H9 (cell line): ENCODE results near the gene ANKRD30A. TPM values are rescaled to one million over a fixed set of nuclear protein-coding genes. Genes with fewer than 3 reads are reported as not detected.

Experiments
- DNase-seq: peaks from one replicate; pipeline ENCODE4 v3.0.0-alpha.2; 2017
- H2AFZ ChIP-seq: one replicate; pipeline ENCODE4 v1.6.1; 2013; ENCODE audit warnings: mild to moderate bottlenecking, low read length, control low read depth, moderate library complexity
- H2AK5ac ChIP-seq: 2 replicates; pipeline ENCODE4 v1.6.1; 2013; ENCODE audit warnings: low read length, control low read depth, mixed read lengths; ENCODE audit not compliant: insufficient read length
- H2BK120ac ChIP-seq: one replicate; pipeline ENCODE4 v1.6.1; 2013; ENCODE audit warnings: low read depth, mild to moderate bottlenecking, low read length, control low read depth, inconsistent platforms; ENCODE audit not compliant: poor library complexity, severe bottlenecking
- H2BK12ac ChIP-seq: 2 replicates; pipeline ENCODE4 v1.6.1; 2013; ENCODE audit warnings: low read length, control low read depth, mixed read lengths, low read depth; ENCODE audit not compliant: insufficient read length
- H2BK15ac ChIP-seq: 2 replicates; pipeline ENCODE4 v1.6.1; 2013; ENCODE audit warnings: low read depth, low read length, control low read depth
- H2BK20ac ChIP-seq: one replicate; pipeline ENCODE4 v1.6.1; 2013; ENCODE audit warnings: low read depth, mild to moderate bottlenecking, low read length, control low read depth, inconsistent platforms; ENCODE audit not compliant: poor library complexity, severe bottlenecking
- H2BK5ac ChIP-seq: 2 replicates; pipeline ENCODE4 v1.6.1; 2013; ENCODE audit warnings: low read length, control low read depth, mixed read lengths; ENCODE audit not compliant: insufficient read length
- H3K14ac ChIP-seq: 2 replicates; pipeline ENCODE4 v1.6.1; 2013; ENCODE audit warnings: low read length, control low read depth; ENCODE audit not compliant: insufficient read depth
- H3K18ac ChIP-seq: 2 replicates; pipeline ENCODE4 v1.6.1; 2013; ENCODE audit warnings: low read depth, mild to moderate bottlenecking, mixed read lengths, low read length, control low read depth; ENCODE audit not compliant: insufficient read length
- H3K23ac ChIP-seq: 2 replicates; pipeline ENCODE4 v1.6.1; 2013; ENCODE audit warnings: low read length, control low read depth, mixed read lengths, low read depth; ENCODE audit not compliant: insufficient read length
- H3K23me2 ChIP-seq: 2 replicates; pipeline ENCODE4 v1.6.1; 2013; ENCODE audit warnings: low read depth, mild to moderate bottlenecking, mixed read lengths, low read length, control low read depth; ENCODE audit not compliant: insufficient read length, poor library complexity, severe bottlenecking
- H3K27ac ChIP-seq: 2 replicates; pipeline ENCODE4 v1.5.1; 2013; ENCODE audit warnings: low read length, control low read depth, mixed read lengths, low read depth; ENCODE audit not compliant: insufficient read length
- H3K27me3 ChIP-seq: 2 replicates; pipeline ENCODE4 v1.6.1; 2013; ENCODE audit warnings: low read length, control low read depth, inconsistent platforms; ENCODE audit not compliant: insufficient read depth
- H3K4ac ChIP-seq: 2 replicates; pipeline ENCODE4 v1.6.1; 2013; ENCODE audit warnings: low read depth, mild to moderate bottlenecking, control low read depth, inconsistent platforms, low read length, moderate library complexity
- H3K4me1 ChIP-seq: 2 replicates; pipeline ENCODE4 v1.6.1; 2013; ENCODE audit warnings: low read length, control low read depth, inconsistent platforms; ENCODE audit not compliant: insufficient read depth
- H3K4me2 ChIP-seq: 2 replicates; pipeline ENCODE4 v1.6.1; 2013; ENCODE audit warnings: low read length, control low read depth, mixed read lengths; ENCODE audit not compliant: insufficient read length, insufficient read depth
- H3K56ac ChIP-seq: 2 replicates; pipeline ENCODE4 v1.6.1; 2013; ENCODE audit warnings: low read depth, mild to moderate bottlenecking, mixed read lengths, low read length, control low read depth; ENCODE audit not compliant: insufficient read length
- H3K79me1 ChIP-seq: 2 replicates; pipeline ENCODE4 v1.6.1; 2013; ENCODE audit warnings: low read depth, mild to moderate bottlenecking, moderate library complexity, low read length, control low read depth, inconsistent platforms; ENCODE audit not compliant: insufficient read depth, poor library complexity, severe bottlenecking
- H3K79me2 ChIP-seq: 2 replicates; pipeline ENCODE4 v1.6.1; 2013; ENCODE audit warnings: low read length, control low read depth, inconsistent platforms; ENCODE audit not compliant: insufficient read depth
- H3K9ac ChIP-seq: 2 replicates; pipeline ENCODE4 v1.6.1; 2013; ENCODE audit warnings: low read length, control low read depth, mixed read lengths; ENCODE audit not compliant: insufficient read length; ENCODE audit errors: extremely low read depth
- H3K9me3 ChIP-seq: one replicate; pipeline ENCODE4 v1.6.1; 2013; ENCODE audit warnings: low read depth, low read length, inconsistent platforms; ENCODE audit not compliant: control insufficient read depth
- H3T11ph ChIP-seq: one replicate; pipeline ENCODE4 v1.6.1; 2013; ENCODE audit warnings: mild to moderate bottlenecking, low read length, control low read depth, inconsistent platforms
- H4K20me1 ChIP-seq: one replicate; pipeline ENCODE4 v1.6.1; 2013; ENCODE audit not compliant: control insufficient read depth, insufficient read length, insufficient read depth
- H4K5ac ChIP-seq: 2 replicates; pipeline ENCODE4 v1.6.1; 2013; ENCODE audit warnings: low read depth, mild to moderate bottlenecking, mixed read lengths, low read length, control low read depth; ENCODE audit not compliant: insufficient read length
- H4K8ac ChIP-seq: replicated peaks from 2 replicates; pipeline ENCODE4 v1.6.1; 2013; ENCODE audit warnings: low read length, control low read depth, mixed read lengths, low read depth; ENCODE audit not compliant: insufficient read length
- H4K91ac ChIP-seq: 2 replicates; pipeline ENCODE4 v1.6.1; 2013; ENCODE audit warnings: low read depth, mild to moderate bottlenecking, moderate library complexity, mixed read lengths, low read length, control low read depth; ENCODE audit not compliant: insufficient read length
- H3K27ac Mint-ChIP-seq, 3 experiments: 2 replicates in 2 of 3; 3 replicates in 1 of 3; pipeline ENCODE4 v1.8.0; 2020 to 2021; ENCODE audit warnings: mixed read lengths in 3 of 3, mild to moderate bottlenecking in 1 of 3, moderate library complexity in 1 of 3
- H3K27me3 Mint-ChIP-seq: 2 replicates; pipeline ENCODE4 v1.8.0; 2021; ENCODE audit warnings: low read depth, mild to moderate bottlenecking, moderate library complexity, mixed read lengths
- H3K36me3 Mint-ChIP-seq, 3 experiments: 2 replicates in 2 of 3; 3 replicates in 1 of 3; pipeline ENCODE4 v1.8.0; 2020 to 2021; ENCODE audit warnings: low read depth in 3 of 3, mixed read lengths in 3 of 3; ENCODE audit not compliant: insufficient read depth in 1 of 3
- H3K4me1 Mint-ChIP-seq, 2 experiments: 2 replicates each; pipeline ENCODE4 v1.8.0; 2020; ENCODE audit warnings: mixed read lengths in 2 of 2
- H3K4me3 Mint-ChIP-seq, 2 experiments: 2 replicates in 1 of 2; 3 replicates in 1 of 2; pipeline ENCODE4 v1.8.0; 2020 to 2021; ENCODE audit warnings: mild to moderate bottlenecking in 2 of 2, mixed read lengths in 2 of 2, moderate library complexity in 1 of 2
- H3K9me3 Mint-ChIP-seq, 2 experiments: 2 replicates in 1 of 2; 3 replicates in 1 of 2; pipeline ENCODE4 v1.8.0; 2020; ENCODE audit warnings: mild to moderate bottlenecking in 2 of 2, mixed read lengths in 2 of 2, moderate library complexity in 1 of 2
- WGBS: extraction: QIAGEN DNeasy Blood & Tissue Kit; methylation state at CpG from one replicate; pipeline ENCODE4 v1.1.7; 2013; ENCODE audit warnings: missing lambda C conversion rate, low lambda C conversion rate, mixed read lengths; ENCODE audit not compliant: insufficient read length; ENCODE audit errors: extremely low coverage; 5-methylcytosine and 5-hydroxymethylcytosine counted together
- total RNA-seq: library from RNA; stranded (reverse); gene quantifications from 2 replicates; pipeline ENCODE4 v1.2.1, GENCODE V29; 2021
- TF ChIP-seq, protein P1 (sequence below): fragments of 200-600 bp; sonication (generic); conservative IDR thresholded peaks from 3 replicates; pipeline ENCODE4 v1.8.0; 2021; ENCODE audit warnings: antibody characterized with exemption, mild to moderate bottlenecking

Gene ANKRD30A
- total RNA-seq, 1 experiment from 2014 or later = not detected

DNA sequence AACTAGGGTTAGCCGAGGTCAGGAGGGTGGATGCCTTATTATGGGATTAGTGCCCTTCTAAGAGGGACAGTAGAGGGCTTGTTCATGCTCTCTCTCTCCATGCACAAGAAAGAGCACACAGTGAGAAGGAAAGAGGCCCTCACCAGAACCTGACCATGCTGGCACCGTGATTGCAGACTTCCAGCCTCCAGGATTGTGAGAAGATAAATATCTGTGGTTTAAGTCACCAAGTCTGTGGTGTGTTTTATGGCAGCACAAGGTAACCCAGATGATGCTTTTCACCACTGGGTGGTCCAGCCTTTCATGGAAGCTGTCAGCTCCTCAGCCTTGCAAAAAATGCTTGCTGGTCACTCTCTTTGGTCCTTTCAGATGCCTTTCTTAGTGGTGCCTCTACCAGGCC lies 175.9 kb downstream of the ANKRD30A start:
- Histone ChIP-seq H3K27me3 (no peaks in the 10 kb centered on the region), H2BK15ac (no peak overlapping the region), H3K4ac (no peak overlapping the region), H3K27ac (no peak overlapping the region), H4K91ac (no peak overlapping the region), H2AK5ac (no peak overlapping the region), H3T11ph (no peak overlapping the region), H4K8ac (no peak overlapping the region), H3K18ac (no peak overlapping the region), H4K5ac (no peak overlapping the region), H4K20me1 (no peaks in the 10 kb centered on the region), H3K14ac (no peak overlapping the region), H3K9me3 (peaks cover 94% of the 10 kb centered on the region), H3K56ac (no peak overlapping the region), H2BK20ac (no peak overlapping the region), H2AFZ (no peak overlapping the region), H2BK120ac (no peak overlapping the region), H3K4me2 (no peak overlapping the region), H3K79me2 (no peaks in the 10 kb centered on the region), H3K4me1 (no peaks in the 10 kb centered on the region), H3K79me1 (no peaks in the 10 kb centered on the region), H3K23ac (no peak overlapping the region), H3K9ac (no peak overlapping the region), H2BK12ac (no peak overlapping the region), H3K23me2 (no peaks in the 10 kb centered on the region), H2BK5ac (no peak overlapping the region)
- TF ChIP-seq, protein P1, sequence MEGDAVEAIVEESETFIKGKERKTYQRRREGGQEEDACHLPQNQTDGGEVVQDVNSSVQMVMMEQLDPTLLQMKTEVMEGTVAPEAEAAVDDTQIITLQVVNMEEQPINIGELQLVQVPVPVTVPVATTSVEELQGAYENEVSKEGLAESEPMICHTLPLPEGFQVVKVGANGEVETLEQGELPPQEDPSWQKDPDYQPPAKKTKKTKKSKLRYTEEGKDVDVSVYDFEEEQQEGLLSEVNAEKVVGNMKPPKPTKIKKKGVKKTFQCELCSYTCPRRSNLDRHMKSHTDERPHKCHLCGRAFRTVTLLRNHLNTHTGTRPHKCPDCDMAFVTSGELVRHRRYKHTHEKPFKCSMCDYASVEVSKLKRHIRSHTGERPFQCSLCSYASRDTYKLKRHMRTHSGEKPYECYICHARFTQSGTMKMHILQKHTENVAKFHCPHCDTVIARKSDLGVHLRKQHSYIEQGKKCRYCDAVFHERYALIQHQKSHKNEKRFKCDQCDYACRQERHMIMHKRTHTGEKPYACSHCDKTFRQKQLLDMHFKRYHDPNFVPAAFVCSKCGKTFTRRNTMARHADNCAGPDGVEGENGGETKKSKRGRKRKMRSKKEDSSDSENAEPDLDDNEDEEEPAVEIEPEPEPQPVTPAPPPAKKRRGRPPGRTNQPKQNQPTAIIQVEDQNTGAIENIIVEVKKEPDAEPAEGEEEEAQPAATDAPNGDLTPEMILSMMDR = no peak
- Mint-ChIP-seq H3K27ac (no peak overlapping the region), H3K4me3 (no peak overlapping the region), H3K9me3 (peaks cover 93 to 96% of the 10 kb centered on the region in 2 experiments), H3K27me3 (no peaks in the 10 kb centered on the region; the same call in 1 of the 2 replicates), H3K36me3 (peaks cover 4 to 29% (median 14%) of the 10 kb centered on the region in 3 experiments), H3K4me1 (no peaks in the 10 kb centered on the region)
- DNase-seq = no peak
- WGBS = no CpG with 5 or more reads among the region's 2 CpGs
